Nephron progenitor cell (in vitro differentiated cells): ENCODE data around the gene TXNRD2.
A peak's percentile ranks its signal among the peaks of the same experiment; 100 is the strongest.

Experiments used
- DNase-seq: peaks from one replicate; pipeline ENCODE4 v3.0.0; 2021
- H3K27ac Mint-ChIP-seq: 2 replicates; pipeline ENCODE4 v1.8.0; 2021; ENCODE audit warnings: mild to moderate bottlenecking, moderate library complexity, mixed read lengths
- H3K27me3 Mint-ChIP-seq: 2 replicates; pipeline ENCODE4 v1.8.0; 2021; ENCODE audit warnings: mild to moderate bottlenecking, low read depth, mixed read lengths; ENCODE audit not compliant: poor library complexity
- H3K36me3 Mint-ChIP-seq: 2 replicates; pipeline ENCODE4 v1.8.0; 2021; ENCODE audit warnings: low read depth, mixed read lengths
- H3K4me1 Mint-ChIP-seq: 2 replicates; pipeline ENCODE4 v1.8.0; 2021; ENCODE audit warnings: mixed read lengths
- H3K4me3 Mint-ChIP-seq: 2 replicates; pipeline ENCODE4 v1.8.0; 2021; ENCODE audit warnings: mild to moderate bottlenecking, moderate library complexity, mixed read lengths
- H3K9me3 Mint-ChIP-seq: 2 replicates; pipeline ENCODE4 v1.8.0; 2021; ENCODE audit warnings: mild to moderate bottlenecking, moderate library complexity, mixed read lengths
- CTCF ChIP-seq: fragments of 200-600 bp; sonication (generic); IDR thresholded peaks from 2 replicates; pipeline ENCODE4 v1.5.0; 2021; ENCODE audit warnings: antibody characterized with exemption

The TXNRD2 gene

GRCh38 chr22:19874307-19875060 lies 67.1 kb downstream of the TXNRD2 start:
- TF ChIP-seq CTCF, result no peak
- Mint-ChIP-seq H3K36me3 (no peaks in the 10 kb centered on the region), H3K27me3 (no peaks in the 10 kb centered on the region), H3K4me1 (peaks cover 6% of the 10 kb centered on the region), H3K27ac (no peak overlapping the region), H3K9me3 (no peaks in the 10 kb centered on the region), H3K4me3 (no peak overlapping the region)
- peak; percentile 10 for DNase-seq

- TF ChIP-seq CTCF, result no peak
- peaks cover 3% of the 10 kb centered on the region for H3K4me1 Mint-ChIP-seq
- H3K27ac Mint-ChIP-seq, result no peak overlapping the region
- no peaks in the 10 kb centered on the region for H3K36me3 Mint-ChIP-seq
- DNase-seq, result no peak
- H3K4me3 Mint-ChIP-seq, result no peak overlapping the region
- no peaks in the 10 kb centered on the region for H3K9me3 Mint-ChIP-seq
- no peaks in the 10 kb centered on the region for H3K27me3 Mint-ChIP-seq
Measured at GRCh38 chr22:19873960-19874306, 67.7 kb downstream of the TXNRD2 start.

GRCh38 chr22:19873138-19873959 lies 68.3 kb downstream of the TXNRD2 start:
- no peak overlapping the region for H3K4me3 Mint-ChIP-seq
- no peaks in the 10 kb centered on the region for H3K36me3 Mint-ChIP-seq
- H3K27me3 Mint-ChIP-seq, result peaks cover 1% of the 10 kb centered on the region
- TF ChIP-seq CTCF, result no peak
- H3K27ac Mint-ChIP-seq, result no peak overlapping the region
- H3K9me3 Mint-ChIP-seq, result no peaks in the 10 kb centered on the region
- no peak for DNase-seq
- no peaks in the 10 kb centered on the region for H3K4me1 Mint-ChIP-seq

GRCh38 chr22:19872779-19873137 lies 68.9 kb downstream of the TXNRD2 start:
- no peak for DNase-seq

GRCh38 chr22:19871845-19872778 lies 69.5 kb downstream of the TXNRD2 start:
- no peaks in the 10 kb centered on the region for H3K36me3 Mint-ChIP-seq
- no peaks in the 10 kb centered on the region for H3K4me1 Mint-ChIP-seq
- peaks cover 2% of the 10 kb centered on the region for H3K27me3 Mint-ChIP-seq
- H3K9me3 Mint-ChIP-seq, result no peaks in the 10 kb centered on the region
- H3K27ac Mint-ChIP-seq, result no peak overlapping the region
- no peak for DNase-seq
- no peak overlapping the region for H3K4me3 Mint-ChIP-seq
- no peak for TF ChIP-seq CTCF

More at GRCh38 chr22:19872779-19873137, 68.9 kb downstream of the TXNRD2 start:
- no peak for TF ChIP-seq CTCF
- H3K27me3 Mint-ChIP-seq, result peaks cover 2% of the 10 kb centered on the region
- H3K36me3 Mint-ChIP-seq, result no peaks in the 10 kb centered on the region
- H3K4me1 Mint-ChIP-seq, result no peaks in the 10 kb centered on the region
- no peaks in the 10 kb centered on the region for H3K9me3 Mint-ChIP-seq
- H3K27ac Mint-ChIP-seq, result no peak overlapping the region
- no peak overlapping the region for H3K4me3 Mint-ChIP-seq
